HUDEP-2 (cell line): Measurements from ENCODE around the gene COA6.

Experiments
- DNase-seq, 76 experiments: peaks; one replicate each; lab custom pipeline; 2025; ENCODE audit not compliant: unreplicated experiment in 76 of 76; lab: John Stamatoyannopoulos, UW

COA6 gene

GRCh38 chr1:234408757-234409156 lies 35.5 kb downstream of the COA6 start:
- no peak for DNase-seq

GRCh38 chr1:234409328-234409727 lies 36.1 kb downstream of the COA6 start:
- DNase-seq: no peak

- DNase-seq: no peak
Observed at GRCh38 chr1:234412830-234413229, 39.6 kb downstream of the COA6 start.

GRCh38 chr1:234413485-234413884 lies 40.2 kb downstream of the COA6 start:
- no peak for DNase-seq

GRCh38 chr1:234413990-234414389 lies 40.7 kb downstream of the COA6 start:
- no peak for DNase-seq

GRCh38 chr1:234427950-234428646 lies 54.8 kb downstream of the COA6 start:
- no peak for DNase-seq

- no peak for DNase-seq
Observed at GRCh38 chr1:234429434-234429806, 56.2 kb downstream of the COA6 start.

GRCh38 chr1:234430691-234431090 lies 57.4 kb downstream of the COA6 start:
- DNase-seq: no peak

- DNase-seq: no peak
Observed at GRCh38 chr1:234431255-234431654, 58.0 kb downstream of the COA6 start.

GRCh38 chr1:234433563-234434285 lies 60.5 kb downstream of the COA6 start:
- no peak for DNase-seq
